Measurements from ENCODE around the gene PRTN3.

GRCh38 chr19:823565-824121 is 17.2 kb upstream of the PRTN3 start:
- TF ChIP-seq CTCF (IDR thresholded peaks at IDR 0.05) = no peak
- TF ChIP-seq POLR2A (IDR thresholded peaks at IDR 0.05) = no peak

Data from adrenal gland (tissue), 5 donors.